ES-I3 (cell line): ENCODE results near the gene NRK.
"Not testable (repeated sequence)": the region's sequence is repeated elsewhere in the genome, so short reads cannot be mapped to it uniquely, and the experiment has no call there.

Experiments
- H3K36me3 ChIP-seq: 2 replicates; pipeline ENCODE4 v1.6.1; 2013; ENCODE audit warnings: mild to moderate bottlenecking, low read length, control low read depth, moderate library complexity; ENCODE audit not compliant: insufficient read depth
- H3K4me1 ChIP-seq: 2 replicates; pipeline ENCODE4 v1.6.1; 2013; ENCODE audit warnings: mild to moderate bottlenecking, control low read depth, low read length; ENCODE audit not compliant: insufficient read depth
- H3K9ac ChIP-seq: 2 replicates; pipeline ENCODE4 v1.6.1; 2013; ENCODE audit warnings: low read depth, mild to moderate bottlenecking, low read length, moderate library complexity
- H3K9me3 ChIP-seq: 2 replicates; pipeline ENCODE4 v1.6.1; 2013; ENCODE audit warnings: mild to moderate bottlenecking, low read length, moderate library complexity; ENCODE audit not compliant: control insufficient read depth, insufficient read depth

Gene NRK

GRCh38 chrX:105845631-105846030, 23.3 kb downstream of the NRK start:
- peaks cover 2% of the 10 kb centered on the region; the same call in 1 of the 2 replicates for H3K36me3 ChIP-seq
- no peak overlapping the region for H3K9ac ChIP-seq
- H3K4me1 ChIP-seq = peaks cover 3% of the 10 kb centered on the region; the same call in 1 of the 2 replicates
- H3K9me3 ChIP-seq = peaks cover 10% of the 10 kb centered on the region

GRCh38 chrX:105850100-105850499, 27.8 kb downstream of the NRK start:
- not testable (repeated sequence) for H3K4me1 ChIP-seq, H3K9ac ChIP-seq, H3K36me3 ChIP-seq
- H3K9me3 ChIP-seq = peaks cover 10% of the 10 kb centered on the region

DNA sequence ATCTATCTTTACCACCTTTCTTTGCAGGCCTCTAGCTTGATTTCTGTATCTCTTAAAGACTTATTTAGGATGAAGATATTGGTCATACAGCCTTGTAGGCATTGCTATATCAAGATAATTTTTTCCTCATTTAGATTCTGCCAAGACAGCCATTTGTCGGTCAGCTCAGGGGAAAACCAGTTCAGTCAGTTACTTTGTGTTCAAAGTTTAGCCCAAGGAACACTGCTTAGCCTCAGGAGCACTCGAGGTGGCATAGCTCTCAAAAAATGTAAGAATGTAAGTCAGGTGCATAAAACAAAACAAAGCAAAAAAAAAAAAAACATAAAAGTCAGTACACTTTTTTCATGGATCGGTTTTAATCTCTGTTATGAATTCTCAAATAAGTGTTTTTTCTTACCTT, 43.4 kb downstream of the NRK start:
- Histone ChIP-seq H3K9me3 (no peaks in the 10 kb centered on the region), H3K36me3 (no peaks in the 10 kb centered on the region), H3K9ac (no peak overlapping the region), H3K4me1 (0 out of 2 replicates have a peak, but pooled peaks cover 4% of the 10 kb centered on the region)

- H3K36me3 ChIP-seq = no peaks in the 10 kb centered on the region; the same call in 1 of the 2 replicates
- H3K9ac ChIP-seq = no peak overlapping the region
- 0 out of 2 replicates have a peak, but pooled peaks cover 4% of the 10 kb centered on the region for H3K4me1 ChIP-seq
- H3K9me3 ChIP-seq = no peaks in the 10 kb centered on the region
Observed at GRCh38 chrX:105869701-105870100, 47.4 kb downstream of the NRK start.

DNA sequence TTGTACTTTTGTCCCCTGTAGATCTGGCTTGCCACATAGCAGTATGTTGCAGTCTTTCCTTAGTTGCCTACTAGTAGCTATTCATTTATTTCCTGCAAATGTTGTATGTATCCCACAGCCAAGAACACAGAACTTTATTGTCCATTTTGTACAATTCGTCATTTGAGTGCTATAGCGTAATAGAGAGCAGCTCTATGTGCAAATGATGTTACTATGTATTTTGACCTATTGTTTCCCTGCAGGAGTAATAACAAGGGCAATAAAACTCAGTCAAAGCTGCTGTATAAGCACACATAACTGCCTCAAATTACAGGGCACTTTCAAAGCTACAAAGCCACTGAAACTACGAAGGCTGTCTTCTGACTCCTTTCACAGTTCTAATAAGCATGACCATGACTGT, 48.1 kb downstream of the NRK start:
- Histone ChIP-seq H3K36me3 (no peaks in the 10 kb centered on the region; the same call in 1 of the 2 replicates), H3K4me1 (0 out of 2 replicates have a peak, but pooled peaks cover 4% of the 10 kb centered on the region), H3K9ac (no peak overlapping the region), H3K9me3 (no peaks in the 10 kb centered on the region)

- Histone ChIP-seq H3K36me3 (no peaks in the 10 kb centered on the region; the same call in 1 of the 2 replicates), H3K4me1 (0 out of 2 replicates have a peak, but pooled peaks cover 4% of the 10 kb centered on the region), H3K9me3 (no peaks in the 10 kb centered on the region), H3K9ac (no peak overlapping the region)
Observed at GRCh38 chrX:105872941-105873340, 50.6 kb downstream of the NRK start.

DNA sequence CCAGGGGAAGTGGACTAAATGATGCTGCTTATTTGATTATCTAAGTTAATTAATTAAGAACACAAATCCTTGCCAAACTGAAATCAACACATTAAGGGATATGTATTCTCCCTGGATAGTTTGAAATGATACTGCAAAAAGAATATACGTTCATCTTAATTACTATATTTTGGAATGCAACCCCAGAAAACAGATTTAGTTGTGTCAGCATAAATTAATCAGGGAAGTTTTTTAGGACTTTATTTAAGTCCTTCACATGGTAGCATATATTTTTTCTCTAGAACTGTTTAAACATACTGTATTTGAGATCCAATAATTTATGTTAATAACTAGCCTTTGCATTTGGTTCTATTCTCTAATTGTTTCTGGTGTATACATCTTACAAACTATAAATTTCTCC, 52.5 kb downstream of the NRK start:
- Histone ChIP-seq H3K9me3 (no peaks in the 10 kb centered on the region), H3K9ac (no peak overlapping the region), H3K4me1 (no peaks in the 10 kb centered on the region), H3K36me3 (no peaks in the 10 kb centered on the region; the same call in 1 of the 2 replicates)

DNA sequence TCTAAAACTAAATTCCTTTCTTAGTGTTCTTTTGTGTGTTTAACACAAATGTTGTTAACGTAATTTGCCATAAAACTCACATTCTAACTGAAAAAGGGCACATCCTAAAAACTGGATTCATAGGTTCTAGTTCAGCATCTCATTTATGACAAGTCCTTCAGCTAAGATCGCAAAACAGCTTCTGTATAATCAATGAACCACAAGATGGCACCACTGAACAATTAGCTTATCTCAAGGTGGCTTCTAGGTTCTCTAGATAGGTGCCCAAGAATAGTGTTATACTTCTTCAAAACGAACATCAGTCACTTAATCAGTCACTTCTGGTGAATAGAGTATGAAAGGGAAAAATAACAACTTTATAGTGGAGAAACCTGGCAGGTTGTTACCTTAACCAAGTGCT, 54.3 kb downstream of the NRK start:
- Histone ChIP-seq H3K9ac (no peak overlapping the region), H3K4me1 (no peaks in the 10 kb centered on the region), H3K36me3 (no peaks in the 10 kb centered on the region; the same call in 1 of the 2 replicates), H3K9me3 (no peaks in the 10 kb centered on the region)

- Histone ChIP-seq H3K9me3 (no peaks in the 10 kb centered on the region), H3K9ac (no peak overlapping the region), H3K4me1 (peaks cover 3% of the 10 kb centered on the region; the same call in 1 of the 2 replicates), H3K36me3 (0 out of 2 replicates have a peak, but pooled peaks cover 2% of the 10 kb centered on the region)
Observed at GRCh38 chrX:105880491-105880890, 58.2 kb downstream of the NRK start.

DNA sequence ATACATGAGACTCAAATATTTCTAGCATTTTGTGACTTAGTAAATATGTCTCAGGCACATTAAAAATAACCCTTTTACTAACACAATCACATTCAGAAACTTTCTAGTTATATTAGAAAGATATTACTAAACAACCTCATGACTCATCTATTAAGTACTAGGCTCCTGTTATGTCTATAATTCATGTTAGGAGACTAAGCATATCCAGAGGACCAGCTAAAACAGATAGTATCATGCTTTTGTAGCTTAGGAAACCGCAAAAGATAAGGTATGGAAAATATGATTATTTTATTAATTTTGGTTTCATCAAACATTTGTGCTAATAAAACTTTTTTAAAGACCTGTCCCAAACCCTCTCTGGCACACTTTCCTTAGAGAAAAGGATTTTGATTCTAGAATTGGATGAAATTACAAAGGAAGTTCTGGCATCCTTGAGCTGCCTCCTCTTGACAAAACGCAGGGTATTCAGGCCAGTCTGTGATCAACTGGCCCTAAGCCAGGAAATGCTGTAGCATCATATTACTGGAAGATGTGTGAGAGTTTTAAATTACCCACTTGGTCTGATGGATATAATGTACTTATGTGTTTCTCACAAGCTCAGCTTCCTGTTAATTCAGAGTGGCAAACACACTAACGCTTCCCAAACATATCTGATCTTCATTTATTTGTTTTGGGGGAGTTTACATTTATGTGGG, 60.4 kb downstream of the NRK start:
- no peaks in the 10 kb centered on the region for H3K9me3 ChIP-seq
- H3K4me1 ChIP-seq = peaks cover 3% of the 10 kb centered on the region; the same call in 1 of the 2 replicates
- H3K9ac ChIP-seq = no peak overlapping the region
- peaks cover 4% of the 10 kb centered on the region; the same call in 1 of the 2 replicates for H3K36me3 ChIP-seq

- 0 out of 2 replicates have a peak, but pooled peaks cover 3% of the 10 kb centered on the region for H3K36me3 ChIP-seq
- no peaks in the 10 kb centered on the region for H3K4me1 ChIP-seq
- H3K9me3 ChIP-seq = no peaks in the 10 kb centered on the region
- H3K9ac ChIP-seq = no peak overlapping the region
Observed at GRCh38 chrX:105894721-105895120, 72.4 kb downstream of the NRK start.

DNA sequence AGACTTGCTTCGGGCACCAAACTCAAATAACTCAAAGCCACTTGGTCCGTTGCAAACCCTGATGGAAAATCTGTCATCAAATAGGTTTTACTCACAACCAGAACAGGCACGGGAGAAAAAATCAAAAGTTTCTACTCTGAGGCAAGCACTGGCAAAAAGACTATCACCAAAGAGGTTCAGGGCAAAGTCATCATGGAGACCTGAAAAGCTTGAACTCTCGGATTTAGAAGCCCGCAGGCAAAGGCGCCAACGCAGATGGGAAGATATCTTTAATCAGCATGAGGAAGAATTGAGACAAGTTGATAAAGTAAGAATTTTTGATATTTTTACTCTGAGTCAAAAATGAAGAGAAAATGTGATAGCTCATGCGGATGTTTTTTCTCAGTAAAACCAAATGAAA, 87.2 kb downstream of the NRK start:
- Histone ChIP-seq H3K4me1 (no peaks in the 10 kb centered on the region; the same call in 1 of the 2 replicates), H3K36me3 (peaks cover 5% of the 10 kb centered on the region), H3K9me3 (no peaks in the 10 kb centered on the region), H3K9ac (no peak overlapping the region)

DNA sequence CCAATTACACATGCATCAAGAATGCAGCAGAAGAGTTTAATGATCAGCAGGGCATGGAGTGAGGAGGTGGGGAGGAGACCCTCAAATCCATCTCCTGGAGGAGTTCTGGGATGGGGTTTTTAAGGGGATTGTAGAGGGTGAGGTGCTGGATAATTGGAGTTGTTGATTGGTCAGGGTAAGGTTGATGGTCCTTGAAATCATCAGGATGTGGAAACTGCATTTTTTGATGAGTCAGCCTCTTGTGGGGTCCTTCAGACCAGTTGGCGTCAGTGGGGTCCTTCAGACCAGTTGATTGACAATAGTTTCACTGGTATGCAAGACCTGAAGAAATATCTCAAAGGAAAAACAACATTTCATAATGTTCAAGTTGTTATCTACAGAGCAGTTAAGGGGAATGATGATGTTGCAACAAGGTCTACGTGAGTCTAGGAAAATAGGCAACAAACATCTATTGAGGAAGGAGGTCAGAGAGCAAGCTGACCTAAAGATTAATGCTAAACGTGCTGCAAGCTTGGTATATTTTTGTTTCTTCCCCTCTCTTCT, 88.3 kb downstream of the NRK start:
- peaks cover 5% of the 10 kb centered on the region for H3K36me3 ChIP-seq

DNA sequence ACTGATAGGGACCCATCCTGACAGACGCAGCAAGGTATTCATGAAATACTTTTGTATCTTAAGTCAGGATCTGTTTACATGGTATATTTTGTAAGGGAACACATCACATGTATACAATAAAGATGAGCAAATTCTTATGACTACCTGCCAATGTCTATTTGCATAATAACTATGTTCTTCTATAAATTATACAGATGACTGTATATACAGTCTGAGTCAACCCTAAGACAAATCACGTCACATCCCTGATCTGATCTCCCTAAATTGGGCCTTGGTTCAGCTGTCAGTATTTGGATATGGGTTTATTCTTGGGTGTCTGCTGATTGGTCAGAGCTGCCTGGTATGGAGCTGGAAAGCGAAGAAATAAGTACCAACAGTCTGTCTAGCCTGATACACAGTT, 122.9 kb downstream of the NRK start:
- no peak overlapping the region for H3K9ac ChIP-seq
- no peaks in the 10 kb centered on the region for H3K4me1 ChIP-seq
- H3K36me3 ChIP-seq = peaks cover 2% of the 10 kb centered on the region; the same call in 1 of the 2 replicates
- H3K9me3 ChIP-seq = no peaks in the 10 kb centered on the region

More for the DNA sequence above, 88.3 kb downstream of the NRK start:
- no peak overlapping the region for H3K9ac ChIP-seq
- no peaks in the 10 kb centered on the region for H3K9me3 ChIP-seq
- H3K4me1 ChIP-seq = no peaks in the 10 kb centered on the region; the same call in 1 of the 2 replicates

- Histone ChIP-seq H3K9ac (no peak overlapping the region), H3K36me3 (no peaks in the 10 kb centered on the region), H3K9me3 (no peaks in the 10 kb centered on the region), H3K4me1 (no peaks in the 10 kb centered on the region)
Observed at GRCh38 chrX:105969487-105969886, 147.1 kb downstream of the NRK start.
